Activated naive CD4-positive, alpha-beta T cell treated with Interleukin-2 at 50 U/mL for 16 hours (primary cell): Measurements from ENCODE around the gene DARS1.
"Not testable (repeated sequence)": the region's sequence is repeated elsewhere in the genome, so short reads cannot be mapped to it uniquely, and the experiment has no call there.

Experiments
- DNase-seq: peaks from one replicate; pipeline ENCODE4 v3.0.0-alpha.2; 2020

Gene DARS1

DNA sequence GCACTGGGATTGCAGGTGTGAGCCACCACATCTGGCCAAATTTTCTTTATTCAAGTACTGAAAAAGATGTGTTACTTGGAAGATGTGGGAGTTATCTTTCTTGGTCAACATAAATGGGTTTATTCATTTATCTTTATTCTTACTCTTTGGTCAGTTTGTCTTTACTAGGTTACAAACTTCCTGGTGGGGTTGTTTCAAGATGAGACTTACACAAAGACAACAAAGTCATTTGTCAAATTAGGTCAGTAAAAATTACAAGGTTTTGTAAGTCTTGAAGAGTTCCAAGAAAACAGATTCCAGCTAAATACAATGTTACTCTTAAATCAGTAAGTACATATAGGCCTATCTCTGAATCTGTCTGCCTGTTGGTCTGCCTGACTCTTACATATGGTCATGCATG lies 48.9 kb downstream of the DARS1 start:
- no peak for DNase-seq

DNA sequence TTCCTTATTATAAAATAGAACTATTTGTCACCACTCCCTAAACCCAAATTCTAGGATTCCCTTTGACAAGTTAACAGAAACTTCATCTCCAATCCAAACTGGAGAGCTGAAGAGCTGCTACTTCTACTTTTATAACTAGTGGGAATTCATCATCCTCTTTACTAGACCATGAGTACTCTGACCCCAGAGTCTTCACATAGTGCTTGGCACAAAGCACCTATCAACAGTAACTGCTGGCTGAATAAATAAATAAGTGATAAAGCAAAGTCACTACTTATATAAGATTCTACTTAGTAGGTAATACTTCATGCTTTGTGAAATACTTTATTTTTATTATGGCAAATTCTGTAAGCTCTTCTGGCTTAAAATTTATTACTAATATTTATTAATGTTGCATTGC lies 49.5 kb downstream of the DARS1 start:
- no peak for DNase-seq

DNA sequence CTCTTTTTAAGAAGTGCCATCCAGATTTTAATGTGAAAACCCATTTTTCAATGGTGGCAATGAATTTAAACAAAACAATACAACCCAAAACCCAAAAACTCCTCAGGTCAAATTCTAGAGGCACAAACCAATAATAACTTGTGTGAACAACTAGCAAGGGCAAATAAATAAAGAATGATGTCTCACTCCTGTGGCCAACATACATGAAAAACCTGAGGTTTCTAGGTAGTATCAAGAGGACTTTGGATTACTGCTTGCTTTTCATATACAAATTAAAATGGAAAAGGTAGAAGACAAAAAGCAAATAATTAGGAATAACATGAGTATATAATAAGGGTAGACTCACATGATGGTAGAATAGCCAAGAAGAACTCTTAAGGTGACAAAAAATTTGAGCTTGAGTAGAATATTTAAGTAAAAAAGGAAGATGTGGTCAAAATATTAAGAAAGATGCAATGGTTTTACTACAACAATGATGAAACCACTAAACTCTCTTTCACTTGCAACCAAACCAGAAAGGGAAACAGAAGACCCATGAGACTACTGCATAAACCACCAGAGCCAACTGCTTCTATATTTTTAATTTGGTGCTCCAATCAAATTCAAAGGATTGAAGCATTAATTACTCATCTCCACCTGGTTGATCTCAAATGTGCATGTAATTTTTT lies 53.5 kb downstream of the DARS1 start:
- no peak for DNase-seq

DNA sequence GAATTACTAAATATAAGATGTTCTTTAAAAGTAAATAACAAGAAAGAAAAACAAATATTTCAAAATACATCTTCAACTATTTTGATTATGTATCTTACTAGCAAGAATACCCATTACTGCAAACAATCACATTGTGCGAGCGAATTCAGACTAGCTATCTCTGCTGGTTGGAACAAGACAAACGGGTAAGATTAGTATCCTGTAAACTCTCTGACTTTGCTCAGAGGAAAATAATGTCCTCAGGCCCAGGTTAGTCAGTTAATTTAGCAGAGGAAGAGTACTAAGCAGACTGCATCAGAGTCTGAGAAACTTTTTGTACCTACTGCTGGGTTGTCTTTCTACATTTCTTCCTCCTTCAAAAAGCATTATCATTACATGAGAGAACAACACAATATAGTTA lies 58.8 kb downstream of the DARS1 start:
- DNase-seq: no peak

DNA sequence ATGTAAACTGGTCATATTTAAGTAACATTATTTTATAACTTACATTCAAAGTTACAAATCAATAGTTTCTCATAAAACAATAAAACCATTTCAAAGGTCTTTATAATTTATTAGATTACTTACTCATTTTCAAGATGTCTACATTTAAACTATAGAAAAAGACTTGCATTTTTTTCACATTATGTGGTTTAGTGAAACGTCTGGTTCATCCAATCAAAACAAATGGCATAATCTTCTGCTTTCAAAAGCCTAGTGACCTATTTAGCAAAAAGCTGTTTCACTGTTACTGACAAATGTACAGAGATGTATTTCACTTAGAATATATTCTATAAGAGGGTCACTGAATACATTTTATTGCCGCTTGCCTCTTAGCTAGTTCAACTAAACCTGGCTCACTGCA lies 59.9 kb downstream of the DARS1 start:
- no peak for DNase-seq

DNA sequence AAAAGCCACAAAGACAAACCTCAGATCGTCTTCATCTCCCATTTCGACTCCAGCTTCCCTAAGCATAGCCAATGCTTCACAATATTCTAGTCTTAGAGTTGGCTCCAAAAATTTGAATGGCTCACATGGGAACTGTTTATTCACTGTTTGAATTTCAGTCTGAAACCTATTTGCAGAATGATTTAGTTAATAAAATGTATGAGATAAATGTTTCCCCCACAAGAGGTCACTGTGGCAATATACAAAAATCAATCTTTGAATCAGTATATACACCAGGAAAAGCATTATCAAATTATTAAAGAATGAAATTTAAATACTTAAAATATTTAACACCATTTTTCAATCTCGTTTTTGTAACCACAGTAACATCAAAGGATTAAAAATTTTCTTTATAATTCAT lies 69.2 kb downstream of the DARS1 start:
- DNase-seq: no peak

DNA sequence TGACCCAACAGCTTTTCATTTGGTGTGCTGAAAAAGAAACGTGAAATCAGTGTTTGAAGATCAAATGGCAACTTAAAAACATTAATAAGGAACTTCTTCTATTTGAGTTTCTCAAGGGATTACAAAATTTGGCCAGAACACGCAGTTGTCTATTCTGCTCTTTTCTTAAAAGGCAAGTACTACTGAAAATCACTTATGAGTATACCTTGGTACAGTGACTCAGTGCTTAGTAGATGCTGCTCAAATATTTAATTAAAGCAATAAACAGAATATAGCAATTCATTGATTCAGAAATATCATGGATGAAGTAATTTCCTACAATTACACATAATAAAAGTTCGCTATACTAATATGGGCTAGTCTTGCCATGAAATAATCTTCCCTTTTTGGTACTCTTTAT lies 70.9 kb downstream of the DARS1 start:
- no peak for DNase-seq

DNA sequence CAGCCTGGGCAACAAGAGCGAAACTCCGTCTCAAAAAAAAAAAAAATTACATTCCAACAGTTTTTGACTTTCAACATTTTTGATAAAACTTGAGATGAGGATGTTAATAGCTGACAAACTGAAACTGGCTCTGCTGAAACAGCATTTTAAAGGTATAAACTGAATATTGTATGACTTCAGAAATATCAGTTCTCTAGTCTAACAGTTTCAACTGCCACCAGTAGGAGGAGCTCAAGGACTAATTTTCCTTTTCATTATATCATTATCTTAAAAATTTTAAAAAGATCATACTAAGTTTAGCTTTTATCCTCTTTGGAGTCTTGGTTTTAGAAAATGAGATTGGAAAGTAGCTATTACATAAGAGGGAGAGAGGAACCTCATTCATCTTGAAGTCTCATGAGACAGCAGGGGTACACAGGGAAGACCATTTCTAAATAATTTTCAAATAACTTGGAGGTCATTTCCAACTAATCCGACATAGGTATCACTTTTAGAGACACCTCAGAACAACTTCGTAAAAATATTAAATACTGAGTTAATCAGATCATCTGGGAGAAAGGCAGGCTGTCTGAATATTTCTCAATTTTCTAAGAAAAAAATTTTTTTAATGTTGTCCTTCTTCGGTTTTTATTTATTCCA lies 71.6 kb downstream of the DARS1 start:
- DNase-seq: peak; percentile 16

DNA sequence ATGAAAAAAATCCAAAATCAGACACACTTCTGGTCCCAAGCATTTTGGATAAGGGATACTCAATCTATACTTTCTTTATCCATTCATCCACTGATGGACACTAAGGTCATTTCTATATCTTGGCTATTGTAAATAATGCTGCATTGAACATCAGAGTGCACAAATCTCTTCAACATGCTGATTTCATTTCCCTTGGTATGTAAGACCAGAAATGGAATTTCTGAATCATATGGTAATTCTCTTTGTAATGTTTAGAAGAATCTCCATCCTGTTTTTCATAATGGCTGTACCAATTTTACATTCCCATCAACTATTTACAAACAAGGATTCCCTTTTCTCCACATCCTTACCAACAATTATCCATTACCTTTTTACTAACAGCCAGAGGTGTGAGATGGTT lies 75.5 kb downstream of the DARS1 start:
- DNase-seq: no peak

DNA sequence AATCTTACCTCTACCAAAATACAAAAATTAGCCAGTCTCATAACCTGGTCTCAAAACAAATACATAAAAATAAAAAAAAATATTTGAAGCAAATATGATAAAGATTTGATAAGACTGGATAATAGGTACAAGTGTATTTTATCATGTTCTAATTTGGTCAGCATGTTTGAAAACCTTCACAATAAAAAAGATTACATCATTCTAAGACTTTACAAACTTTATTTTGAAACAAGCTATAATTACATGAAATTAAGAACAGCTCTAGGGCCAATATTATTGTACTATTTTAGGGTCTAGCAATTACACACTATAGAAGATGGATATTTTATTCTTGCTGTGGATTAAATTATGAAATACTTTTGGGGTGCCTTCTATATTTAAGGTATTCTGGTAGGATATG lies 79.7 kb downstream of the DARS1 start:
- no peak for DNase-seq

DNA sequence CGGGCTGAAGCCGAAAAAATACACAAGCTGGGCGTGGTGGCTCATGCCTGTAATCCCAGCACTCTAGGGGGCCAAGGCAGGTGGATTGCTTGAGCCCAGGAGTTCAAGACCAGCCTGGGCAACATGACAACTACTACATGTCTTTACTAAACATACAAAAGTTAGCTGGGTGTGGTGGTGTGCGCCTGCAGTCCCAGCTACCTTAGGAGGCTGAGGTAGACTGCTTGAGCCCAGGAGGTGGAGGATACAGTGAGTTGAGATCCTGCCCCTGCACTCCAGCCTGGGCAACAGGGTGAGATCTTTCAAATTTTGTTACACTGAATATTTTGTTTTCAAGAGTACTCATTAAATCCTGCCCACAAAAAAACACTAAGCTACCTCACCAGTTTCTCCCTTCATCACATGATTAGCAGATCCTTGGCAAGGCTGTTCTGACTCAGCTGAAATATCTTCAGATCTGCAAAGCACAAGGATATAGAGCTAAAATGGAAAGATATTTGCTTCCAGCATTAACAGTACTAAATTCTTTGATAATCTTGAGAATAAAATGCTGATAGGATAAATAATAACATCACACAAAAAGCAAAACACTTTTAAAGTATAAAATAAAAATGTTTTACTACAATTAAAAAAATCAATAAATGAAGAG lies 81.0 kb downstream of the DARS1 start:
- no peak for DNase-seq

DNA sequence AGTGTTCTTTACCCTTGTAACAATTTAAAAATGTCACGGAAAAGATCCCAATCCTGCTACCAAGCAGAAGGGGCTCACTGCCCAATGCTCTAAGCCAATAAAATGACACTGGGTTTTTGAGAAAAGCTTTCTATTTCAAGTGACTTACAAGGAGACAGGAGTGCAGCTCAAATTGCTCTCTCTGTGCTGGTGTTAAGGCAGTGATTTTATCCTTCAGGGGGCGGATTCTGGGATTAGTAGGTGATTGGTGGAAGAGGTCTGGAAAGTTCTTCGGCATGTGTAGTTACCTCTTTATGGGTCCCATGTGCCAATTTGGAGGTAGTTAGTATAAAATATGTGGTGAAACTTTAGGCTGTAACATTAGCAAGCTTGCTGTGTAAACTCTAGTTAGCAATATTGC lies 81.8 kb downstream of the DARS1 start:
- no peak for DNase-seq

DNA sequence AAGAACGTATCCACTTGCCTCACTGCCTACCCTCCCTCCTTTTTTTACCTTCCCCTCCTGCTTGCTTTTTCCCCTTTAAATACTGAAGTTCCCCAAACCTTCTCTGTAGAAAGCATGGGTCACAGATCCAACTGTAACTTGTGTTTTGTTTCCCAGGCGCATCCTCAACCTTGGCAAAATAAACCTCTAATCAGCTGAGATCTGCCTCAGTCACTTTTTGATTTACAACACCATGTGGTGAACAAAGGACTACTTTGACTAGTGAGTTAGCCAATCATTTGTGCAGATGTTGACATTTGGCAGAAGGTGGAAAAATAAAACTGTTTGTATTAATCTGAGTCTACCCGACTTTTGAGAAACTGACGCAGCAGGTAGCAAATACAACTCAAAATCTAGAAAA lies 85.9 kb downstream of the DARS1 start:
- no peak for DNase-seq

DNA sequence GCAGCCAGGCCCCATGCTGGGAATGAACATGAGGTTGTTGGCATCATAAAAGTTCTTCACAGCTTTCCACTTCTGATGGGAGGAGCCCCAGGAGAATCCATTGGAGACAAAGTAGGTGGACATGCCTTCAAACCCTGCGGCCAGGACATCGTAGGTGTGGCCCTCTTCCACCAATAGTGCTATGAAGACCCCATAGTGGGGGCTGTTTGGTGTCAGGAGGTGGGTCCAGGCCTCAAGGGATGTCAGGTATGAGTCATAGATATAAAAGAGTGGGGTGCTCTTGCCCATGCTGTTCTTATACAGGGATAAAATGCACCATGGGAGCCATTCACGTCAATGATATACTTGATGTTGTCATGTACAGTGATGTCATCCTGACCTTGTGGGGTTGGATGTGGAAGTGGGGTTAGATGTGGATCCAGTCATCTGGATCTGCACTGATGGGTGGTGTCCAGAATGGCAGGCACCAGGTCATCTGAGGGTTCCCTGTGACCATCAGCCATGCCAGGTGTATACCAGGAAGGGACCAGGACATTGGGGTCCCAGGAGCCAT lies 87.1 kb downstream of the DARS1 start:
- DNase-seq: no peak

DNA sequence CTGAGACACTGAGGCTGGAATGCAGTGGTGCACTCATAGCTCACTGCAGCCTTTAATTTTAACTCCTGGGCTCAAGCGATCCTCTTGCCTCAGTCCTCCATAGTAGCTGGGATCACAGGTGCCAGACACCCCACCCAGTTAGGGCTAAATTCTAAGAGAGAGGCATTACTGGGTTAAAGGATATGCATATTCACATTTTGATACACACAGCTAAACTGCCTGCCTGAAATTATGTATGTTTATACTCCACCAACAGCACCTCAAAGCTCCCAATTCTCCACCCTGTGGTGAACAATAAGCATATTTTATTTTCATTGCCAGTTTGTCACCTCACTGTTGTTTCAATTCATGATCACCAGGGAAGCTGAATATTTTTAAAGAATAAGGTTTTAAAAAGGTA lies 90.5 kb downstream of the DARS1 start:
- DNase-seq: no peak

DNA sequence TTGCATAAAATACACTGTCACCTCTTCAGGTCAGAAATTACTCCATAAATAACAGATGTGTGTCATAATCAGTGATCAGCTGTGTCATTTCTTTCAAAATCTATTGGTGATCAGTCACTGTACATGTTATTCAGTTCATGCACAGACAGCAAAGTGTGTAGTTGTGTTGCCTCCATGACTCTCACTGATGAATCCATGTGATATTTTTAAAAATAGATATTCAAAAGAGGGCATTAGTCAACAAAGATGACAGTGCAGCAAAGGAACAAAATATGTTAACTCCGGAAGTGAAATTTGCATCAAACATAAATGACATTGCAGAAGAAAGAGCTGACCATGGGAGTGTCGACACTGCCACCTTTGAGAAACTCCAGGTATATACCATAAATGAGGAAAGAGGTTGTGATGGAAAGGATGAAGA lies 92.0 kb downstream of the DARS1 start:
- DNase-seq: no peak

DNA sequence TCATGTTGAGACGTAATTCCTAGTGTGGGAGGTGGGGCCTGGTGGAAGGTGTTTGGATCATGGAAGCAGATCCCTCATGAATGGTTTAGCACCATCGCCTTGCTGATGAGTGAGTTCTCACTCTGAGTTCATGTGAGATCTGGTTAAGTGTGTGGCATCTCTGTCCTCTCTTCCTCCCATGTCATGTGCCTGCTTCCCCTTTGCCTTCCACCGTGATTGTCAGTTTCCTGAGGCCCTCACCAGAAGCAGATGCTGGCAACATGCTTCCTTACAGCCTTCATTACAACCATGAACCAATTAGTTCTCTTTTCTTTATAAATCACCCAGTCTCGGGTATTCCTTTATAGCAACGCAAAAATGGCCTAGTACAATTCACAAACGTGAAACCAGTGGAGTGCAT lies 94.6 kb downstream of the DARS1 start:
- DNase-seq: no peak

DNA sequence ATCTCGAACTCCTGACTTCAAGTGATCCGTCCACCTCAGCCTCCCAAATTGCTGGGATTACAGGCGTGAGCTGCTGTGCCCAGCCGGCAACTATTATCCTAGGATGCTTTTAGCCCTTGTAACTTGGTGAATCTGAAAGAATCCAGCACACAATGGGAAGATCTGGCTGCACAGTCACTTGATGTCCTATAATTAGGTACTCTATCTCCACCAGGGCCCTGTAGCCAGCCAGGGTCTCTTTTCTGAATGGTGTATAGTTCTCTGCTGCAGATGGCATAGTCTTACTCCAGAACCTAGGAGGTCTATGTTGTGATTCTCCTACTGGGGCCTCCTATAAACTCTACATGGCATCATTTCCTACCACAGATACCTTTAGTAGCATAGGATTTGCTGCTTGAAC lies 95.3 kb downstream of the DARS1 start:
- DNase-seq: no peak

DNA sequence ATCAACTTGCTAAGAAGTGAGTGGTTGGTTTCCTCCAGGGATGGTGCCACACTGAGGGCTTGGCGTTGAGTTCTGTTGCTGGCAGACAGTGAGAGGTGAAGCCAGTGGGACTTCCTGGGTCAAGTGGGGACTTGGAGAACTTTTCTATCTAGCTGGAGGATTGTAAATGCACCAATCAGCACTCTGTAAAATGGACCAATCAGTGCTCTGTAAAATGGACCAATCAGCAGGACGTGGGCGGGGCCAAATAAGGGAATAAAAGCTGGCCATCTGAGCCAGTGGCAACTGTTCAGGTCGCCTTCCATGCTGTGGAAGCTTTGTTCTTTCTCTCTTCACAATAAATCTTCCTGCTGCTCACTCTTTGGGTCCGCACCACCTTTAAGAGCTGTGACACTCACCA lies 96.8 kb downstream of the DARS1 start:
- not testable (repeated sequence) for DNase-seq

DNA sequence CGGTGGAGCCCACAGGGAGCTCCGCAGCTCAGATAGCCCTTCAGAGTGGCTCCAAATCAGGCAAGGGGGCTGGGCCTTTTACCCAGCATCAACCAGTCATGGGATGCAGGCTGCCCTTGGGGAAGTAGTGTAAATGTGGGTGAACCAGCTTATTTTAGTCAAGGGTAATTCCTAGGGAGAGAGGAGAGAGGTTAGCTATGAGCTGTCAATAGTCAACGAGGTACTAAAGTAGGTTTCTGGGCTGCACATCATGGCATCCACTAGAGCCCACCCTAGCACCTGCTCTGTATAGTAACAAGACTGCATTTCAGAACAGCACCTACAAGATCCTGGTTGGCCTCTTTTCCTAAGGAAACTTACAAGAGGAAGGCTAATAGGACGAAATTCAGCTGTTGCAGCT lies 99.7 kb downstream of the DARS1 start:
- DNase-seq: no peak

DNA sequence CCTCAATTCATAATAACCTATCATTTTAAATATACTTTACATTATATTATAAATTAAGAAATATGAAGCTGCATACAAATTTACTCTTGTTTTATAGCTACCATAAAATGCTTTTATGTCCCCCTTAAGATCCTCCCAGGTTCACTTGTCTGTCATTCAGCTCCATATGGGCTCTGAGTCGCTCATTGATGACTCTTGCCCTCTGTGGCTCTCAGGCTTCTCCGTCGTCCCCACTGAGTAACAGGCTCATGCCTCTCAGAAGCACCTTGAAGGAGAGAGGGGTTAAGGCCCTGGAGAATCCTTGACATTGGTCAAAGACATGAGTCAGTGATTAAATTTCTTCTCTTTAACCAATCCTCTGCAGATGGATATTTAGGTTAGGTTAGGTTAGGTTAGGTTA lies 103.0 kb downstream of the DARS1 start:
- DNase-seq: no peak

DNA sequence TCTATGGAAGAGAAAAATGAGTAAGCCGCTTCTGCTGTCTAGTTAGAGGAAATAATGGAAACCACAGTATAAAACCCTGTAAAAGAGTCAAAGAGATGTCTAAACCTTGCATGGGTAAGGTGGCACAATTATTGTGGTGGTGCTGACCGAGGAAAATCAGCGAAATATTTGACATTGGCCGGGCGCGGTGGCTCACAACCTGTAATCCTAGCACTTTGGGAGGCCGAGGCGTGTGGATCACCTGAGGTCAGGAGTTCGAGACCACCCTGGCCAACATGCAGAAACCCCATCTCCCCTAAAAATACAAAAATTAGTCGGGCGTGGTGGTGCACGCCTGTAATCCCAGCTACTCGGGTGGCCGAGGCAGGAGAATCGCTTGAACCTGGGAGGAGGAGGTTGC lies 108.7 kb downstream of the DARS1 start:
- not testable (repeated sequence) for DNase-seq

DNA sequence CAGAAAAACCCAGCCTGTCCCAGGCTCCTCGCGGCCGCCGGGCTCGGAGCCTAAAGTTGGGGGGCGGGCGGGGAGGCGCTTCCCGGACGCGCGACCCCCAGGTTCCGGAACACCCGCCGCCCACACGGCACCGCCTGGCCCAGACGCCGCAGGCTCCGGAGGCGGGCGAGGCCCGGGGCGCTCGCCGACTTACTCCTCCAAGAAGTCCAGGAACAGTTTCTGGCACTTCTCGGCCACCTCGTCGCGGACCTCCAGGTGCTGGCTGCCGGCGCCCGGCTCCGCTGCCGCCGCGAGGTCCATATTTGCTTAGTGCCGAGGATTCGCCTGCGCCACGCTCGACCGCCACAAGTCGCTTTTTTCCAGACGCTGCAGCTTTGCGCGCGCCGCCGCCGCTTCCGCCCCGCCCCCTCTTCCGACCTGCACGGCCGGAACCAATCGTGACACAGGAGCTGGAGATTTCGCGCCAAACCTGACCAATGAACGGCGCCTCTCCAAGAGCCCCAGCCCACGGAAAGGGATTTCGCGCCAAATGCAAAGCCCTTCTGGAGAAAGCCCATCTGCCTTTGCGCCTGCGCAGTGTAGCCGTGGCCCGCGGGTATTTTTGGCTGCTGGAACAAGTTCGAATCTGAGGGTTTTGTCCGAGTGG lies 109.2 kb downstream of the DARS1 start, which contains the start of gene MCM6:
Gene MCM6 (minus strand): TSS at position 378 of the 646 bp plus-strand sequence. CDS start 78 bp downstream, at position 300.
- peak; percentile 99 for DNase-seq
